ENCODE data around the gene SLC9B2.

The SLC9B2 gene

DNA sequence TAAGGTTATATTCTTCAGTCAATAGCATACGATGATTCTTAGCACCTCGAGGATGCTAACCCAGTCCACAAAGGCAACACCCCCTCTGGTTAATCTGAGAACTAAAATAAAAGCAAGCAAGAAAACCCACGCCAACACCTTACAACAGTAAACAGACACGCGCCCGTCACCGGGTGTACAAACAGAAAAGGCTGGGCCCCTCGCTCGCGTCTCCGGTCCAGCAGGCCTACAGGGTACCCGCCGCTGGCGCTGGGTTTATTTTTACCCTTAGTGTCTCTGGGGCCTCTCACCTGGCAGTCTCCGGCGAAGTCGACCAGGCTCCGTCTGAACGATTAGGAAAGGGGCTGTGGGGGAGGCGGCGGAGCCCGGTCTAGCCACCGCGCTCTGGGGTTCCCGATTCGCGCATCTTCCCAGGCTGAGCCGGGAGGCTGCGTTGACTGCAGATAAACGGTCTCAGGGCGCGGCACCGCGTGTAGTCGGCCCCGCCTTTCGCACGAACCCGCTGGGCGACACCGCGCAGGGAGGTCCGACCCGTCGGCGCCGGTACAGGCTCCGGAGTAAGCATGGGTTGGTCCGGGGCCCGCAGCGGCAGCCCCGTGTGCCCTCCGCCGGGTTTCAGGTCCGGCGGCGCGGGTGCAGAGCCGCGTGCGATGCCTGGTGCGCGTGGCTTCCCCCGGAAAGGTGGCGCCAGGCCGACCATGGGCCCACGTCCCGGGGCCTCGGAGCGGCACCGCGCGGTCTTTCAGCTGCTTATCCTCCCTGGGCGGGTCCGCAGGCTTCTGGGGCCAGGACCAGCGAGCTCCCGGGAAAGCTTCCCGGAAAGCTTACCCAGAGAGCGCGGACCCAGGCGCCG is 441 bp downstream of the SLC9B2 start:
- DNase-seq (ENCODE audit: low read depth), result peak; percentile 76

DNA sequence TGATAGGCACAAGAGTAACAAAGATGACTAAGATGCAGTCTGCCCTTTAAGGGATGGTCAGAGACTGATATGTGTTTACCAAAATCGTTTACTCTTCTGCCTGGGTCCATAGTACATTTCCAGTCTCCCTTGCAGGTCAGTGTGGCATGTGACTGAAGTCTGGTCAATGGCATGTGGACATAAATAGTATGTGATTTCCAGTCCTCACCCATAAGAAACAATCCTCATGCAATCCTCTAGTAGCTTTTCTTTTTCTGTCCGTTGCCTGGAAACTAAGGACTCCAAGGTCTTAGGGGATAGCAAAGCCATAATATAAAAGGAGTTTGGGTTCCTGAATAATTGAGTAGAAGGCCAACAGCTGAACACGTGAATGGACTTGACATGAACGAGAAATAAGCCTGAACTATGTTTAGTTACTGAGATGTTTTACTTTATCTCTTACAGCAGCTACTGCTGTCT is 1.1 kb downstream of the SLC9B2 start:
- peak; percentile 38 for DNase-seq (ENCODE audit: low read depth)

DNA sequence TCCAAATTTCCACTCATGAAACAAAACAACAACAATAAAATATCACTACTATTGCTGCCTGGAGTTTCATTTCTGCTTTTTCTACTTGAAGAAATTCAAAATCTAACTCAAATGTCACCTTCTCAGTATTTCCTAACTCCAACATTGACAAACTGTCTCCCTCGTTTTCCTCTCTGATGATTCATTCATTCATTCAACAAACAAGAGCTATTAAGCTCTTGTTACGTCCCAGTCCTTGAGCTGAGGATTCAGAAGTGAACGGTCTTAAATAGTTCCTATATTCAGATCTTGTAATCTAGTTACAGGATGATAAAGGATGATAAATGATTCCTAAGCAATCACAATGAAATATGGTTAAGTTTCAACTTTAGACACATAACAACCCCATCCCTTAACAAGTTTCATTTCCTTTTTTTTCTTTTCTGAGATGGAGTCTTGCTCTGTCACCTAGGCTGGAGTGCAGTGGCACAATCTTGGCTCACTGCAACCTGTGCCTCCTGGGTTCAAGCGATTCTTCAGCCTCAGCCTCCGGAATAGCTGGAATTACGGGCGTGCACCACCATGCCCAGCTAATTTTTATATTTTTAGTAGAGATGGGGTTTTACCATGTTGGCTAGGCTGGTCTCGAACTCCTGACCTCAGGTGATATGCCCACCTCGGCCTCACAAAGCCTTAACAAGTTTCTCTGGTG is 1.7 kb downstream of the SLC9B2 start:
- peak; percentile 5 for DNase-seq (ENCODE audit: low read depth)

DNA sequence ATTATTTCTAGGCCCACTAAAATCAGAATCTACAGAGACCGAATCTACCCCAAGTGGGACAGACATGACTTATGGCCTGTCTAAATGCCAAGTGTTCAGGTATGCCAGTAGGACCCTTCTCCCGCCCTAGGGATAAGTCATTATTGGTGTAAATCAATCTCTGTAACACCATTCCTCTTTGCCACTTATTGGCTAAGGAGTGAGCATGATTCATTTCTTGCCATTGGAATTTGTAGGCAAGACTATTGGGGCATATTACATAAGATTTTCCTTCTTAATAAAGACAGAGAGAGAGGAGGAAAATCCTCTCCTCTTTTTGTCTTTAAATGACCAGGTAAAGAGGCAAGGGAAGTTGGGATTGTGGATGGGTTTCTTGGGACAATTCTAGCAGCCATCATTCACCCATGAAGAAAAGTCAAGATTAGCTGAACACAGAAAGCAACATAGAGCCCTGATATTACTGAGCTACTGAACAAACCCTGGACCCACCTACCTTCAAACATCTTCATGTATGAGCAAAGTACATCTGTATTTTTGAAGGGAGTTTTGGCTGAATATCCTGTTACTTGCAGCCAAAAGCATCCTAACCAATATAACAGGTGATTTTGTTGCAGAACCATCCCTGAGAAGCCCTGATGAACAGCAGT is 2.6 kb downstream of the SLC9B2 start:
- peak; percentile 12 for DNase-seq (ENCODE audit: low read depth)

DNA sequence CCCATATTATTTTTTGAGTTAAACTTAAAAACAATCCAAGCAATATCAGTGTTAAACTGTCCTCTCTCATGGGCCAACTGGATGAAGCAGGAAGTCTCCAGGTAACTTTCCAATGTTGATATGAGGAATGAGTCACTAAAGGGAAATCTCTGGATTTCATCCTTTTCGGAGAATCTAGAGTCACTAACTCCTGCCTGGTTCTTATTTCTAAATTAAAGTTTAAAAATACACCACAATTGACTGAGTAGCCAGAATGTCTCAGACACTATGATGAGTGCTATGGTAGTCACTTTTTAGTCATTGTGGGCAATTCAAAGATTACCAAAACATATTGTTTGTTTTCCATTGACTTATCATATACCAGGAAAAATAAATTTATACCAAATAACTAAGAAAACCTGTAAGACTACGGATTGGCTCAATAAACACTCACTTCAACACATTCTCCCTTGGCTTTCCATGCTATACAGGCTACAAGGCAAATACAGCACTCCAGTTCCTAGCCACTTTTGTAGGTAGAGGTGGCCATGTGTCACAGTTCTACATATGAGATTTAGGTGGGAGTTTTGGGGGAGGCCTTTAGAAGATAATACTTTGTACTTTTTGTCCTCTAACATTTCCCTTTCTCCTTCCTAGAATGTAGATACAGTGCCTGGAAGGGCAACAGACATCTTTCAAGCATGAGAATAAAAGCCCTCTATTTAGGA is 8.6 kb downstream of the SLC9B2 start:
- DNase-seq (ENCODE audit: low read depth), result peak; percentile 10

DNA sequence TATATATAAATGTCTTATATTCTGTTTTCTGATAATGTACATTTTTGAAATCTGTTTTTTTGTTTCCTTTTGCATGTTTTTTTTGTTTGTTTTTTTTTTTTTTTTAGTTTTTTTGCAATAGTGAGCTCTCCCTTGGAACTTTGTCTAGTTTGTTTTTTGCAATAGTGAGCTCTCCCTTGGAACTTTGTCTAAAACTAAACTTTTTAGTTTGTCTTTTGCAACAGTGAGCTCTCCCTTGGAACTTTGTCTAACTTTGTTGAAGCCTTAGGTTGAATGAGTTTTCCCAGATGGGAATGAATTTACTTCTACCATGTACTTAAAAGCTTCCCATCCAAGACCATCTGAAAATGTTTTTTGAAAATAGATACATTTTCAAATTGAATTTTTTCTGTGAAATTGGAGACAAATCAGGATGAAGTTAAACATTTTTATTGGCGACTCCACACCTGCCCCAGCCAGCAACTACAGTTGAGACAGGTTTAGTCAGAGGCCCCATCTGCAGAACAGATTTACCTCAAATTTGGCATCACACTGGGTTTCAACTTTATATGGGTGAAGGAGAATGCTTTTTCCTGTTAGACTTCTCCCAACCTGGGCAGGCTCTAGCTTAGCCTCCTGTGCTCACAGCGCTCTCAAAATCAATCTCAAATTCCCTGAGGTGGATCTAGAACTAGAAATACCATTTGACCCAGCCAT is 16.0 kb downstream of the SLC9B2 start:
- DNase-seq (ENCODE audit: low read depth), result no peak

DNA sequence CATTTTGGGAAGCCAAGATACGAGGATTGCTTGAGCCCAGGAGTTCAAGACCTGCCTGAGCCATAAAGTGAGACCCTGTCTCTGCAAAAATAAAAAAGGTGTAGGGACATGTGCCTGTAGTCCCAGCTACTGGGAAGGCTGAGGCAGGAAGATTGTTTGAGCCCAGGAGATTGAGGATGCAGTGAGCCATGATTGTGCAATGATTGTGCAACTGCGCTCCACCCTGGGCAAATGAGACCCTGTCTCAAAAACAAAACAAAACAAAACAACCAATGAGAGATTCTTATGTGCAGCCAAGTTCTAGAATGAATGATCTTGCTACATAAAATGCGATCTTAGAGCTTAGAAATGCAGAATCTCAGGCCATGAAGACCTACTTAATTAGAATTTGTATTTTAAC is 22.5 kb downstream of the SLC9B2 start:
- DNase-seq (ENCODE audit: low read depth), result no peak

DNA sequence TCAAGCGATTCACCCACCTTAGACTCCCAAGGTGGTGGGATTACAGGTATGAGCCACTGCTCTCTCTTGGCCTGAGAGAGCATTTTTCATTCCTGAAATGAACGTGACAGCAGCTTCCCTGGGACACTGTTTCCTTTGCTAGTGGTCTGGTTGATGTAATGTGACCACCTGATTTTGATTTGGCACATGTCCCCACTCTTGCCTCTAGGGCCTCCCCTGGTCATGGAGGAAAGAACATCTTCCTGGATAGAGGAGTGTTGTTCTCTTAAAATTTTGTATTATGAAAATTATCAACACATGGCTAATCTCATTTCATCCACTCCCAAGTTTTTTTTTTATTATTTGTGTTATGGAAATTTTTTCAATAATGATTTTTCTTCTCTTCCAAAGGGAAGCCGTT is 23.8 kb downstream of the SLC9B2 start:
- DNase-seq (ENCODE audit: low read depth), result no peak

DNA sequence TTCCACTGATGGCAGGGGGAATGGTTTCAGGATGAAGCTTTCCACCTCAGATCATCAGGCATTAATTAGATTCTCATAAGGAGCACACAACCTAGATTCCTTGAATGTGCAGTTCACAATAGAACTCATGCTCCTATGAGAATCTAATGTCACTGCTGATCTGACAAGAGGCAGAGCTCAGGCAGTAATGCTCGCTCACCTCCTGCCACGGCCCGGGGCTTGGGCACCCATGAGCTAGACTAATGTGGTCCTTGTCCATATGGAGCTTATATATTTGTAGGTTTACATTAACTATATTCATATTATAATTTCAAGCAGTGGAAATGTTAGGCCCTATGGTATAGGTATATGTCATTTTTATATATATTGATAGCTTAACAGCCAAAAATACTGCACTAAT is 24.4 kb downstream of the SLC9B2 start:
- no peak for DNase-seq (ENCODE audit: low read depth)

DNA sequence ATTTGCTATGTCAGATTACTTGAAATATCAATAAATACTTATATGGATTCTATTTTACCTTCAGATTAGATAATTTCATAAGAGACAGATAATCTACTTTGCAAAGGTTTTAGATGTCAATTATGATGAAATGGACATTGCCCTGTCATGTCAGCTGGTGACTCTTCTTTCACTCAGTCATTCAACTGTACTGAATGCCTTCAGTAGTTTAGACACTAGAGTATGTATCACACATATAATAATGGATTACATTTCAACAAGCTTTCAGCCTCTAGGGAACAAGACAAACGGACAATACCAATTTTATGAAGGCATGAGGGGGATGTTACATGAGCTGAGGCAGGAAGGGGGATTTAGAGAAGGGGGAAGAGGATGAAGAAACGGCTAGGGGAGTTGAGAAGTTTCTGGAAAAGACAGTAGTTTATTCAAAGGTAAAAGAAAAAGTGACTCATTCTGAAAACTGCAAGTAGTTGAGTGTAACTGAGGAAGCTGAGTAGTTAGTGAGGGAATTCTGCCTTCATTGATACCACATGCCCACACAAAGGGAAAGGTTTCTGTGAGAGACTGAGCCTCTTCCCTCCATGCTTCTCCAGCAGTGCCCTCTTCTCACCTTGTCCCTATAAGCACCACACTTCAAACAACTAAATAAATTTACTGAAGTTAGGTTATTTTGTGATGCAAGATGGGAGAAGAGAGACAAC is 25.7 kb downstream of the SLC9B2 start:
- peak; percentile 15 for DNase-seq (ENCODE audit: low read depth)

DNA sequence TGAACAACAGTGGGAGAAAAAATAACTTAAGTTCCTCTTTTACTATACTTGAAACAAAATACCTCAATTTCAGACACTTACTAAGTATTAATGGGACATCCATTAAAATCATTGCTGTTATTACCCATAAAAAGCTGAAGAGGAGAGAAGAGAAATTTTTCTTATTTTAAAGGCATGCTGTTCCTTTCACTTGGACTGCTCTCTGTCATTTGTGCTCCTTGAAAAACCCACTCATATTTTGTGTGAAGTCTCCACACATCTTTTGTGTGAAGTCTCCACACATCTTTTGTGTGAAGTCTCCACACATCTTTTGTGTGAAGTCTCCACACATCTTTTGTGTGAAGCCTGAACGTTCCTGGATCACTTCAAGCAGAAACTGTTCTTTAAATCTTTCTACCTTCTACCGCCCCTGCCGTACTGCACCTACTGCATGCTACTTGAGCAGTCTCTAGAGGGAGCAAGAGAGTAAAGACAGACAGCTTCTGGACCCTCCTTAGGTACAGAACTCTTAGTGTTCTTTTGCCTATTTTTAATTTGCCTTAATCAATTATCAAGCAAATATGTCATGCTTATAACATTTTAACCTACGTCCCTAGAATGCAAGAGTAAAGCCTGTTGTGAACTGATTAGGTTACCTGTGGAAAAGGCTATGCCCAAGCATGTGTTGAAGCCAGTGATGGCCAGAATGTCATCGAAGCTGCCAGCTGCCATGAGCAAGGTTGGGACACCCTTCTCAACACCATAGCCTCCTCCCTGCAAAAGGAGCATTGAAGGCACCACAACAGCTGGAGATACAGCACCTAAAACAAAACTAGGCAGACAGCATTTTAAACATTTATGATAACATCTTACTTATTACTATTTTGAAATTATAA is 29.9 kb downstream of the SLC9B2 start:
- peak; percentile 53 for DNase-seq (ENCODE audit: low read depth)

DNA sequence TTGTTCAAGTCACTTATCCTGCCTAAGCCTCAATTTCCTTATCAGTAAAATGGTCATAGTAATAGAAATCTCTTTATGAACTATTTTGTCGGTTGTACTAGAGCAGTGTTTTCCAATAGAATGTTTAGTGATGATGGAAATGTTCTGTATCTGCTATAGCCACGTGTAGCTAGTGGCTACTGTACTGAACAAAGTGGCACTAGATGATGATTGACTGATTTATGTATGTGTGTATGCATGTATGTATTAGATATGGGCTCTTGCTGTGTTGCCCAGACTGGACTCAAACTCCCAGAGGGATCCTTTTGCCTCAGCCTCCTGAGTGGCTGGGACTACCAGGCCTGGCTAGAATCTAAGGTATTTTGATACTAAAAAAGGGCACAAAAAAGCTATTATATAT is 32.4 kb downstream of the SLC9B2 start:
- no peak for DNase-seq (ENCODE audit: low read depth)

DNA sequence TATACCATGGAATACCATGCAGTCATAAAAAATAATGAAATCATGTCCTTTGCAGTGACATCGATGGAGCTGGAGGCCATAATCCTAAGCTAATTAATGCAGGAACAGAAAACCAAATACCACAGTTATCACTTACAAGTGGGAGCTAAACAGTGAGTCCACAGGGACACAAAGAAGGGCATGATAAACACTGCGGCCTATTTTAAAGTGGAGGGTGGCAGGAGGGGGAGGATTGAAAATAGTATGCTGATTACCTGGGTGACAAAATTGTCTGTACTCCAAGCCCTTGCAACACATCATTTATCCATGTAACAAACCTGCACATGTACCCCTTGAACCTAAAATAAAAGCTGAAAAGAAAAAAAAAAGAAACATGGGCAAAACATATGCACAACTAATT is 40.4 kb downstream of the SLC9B2 start:
- no peak for DNase-seq (ENCODE audit: low read depth)

DNA sequence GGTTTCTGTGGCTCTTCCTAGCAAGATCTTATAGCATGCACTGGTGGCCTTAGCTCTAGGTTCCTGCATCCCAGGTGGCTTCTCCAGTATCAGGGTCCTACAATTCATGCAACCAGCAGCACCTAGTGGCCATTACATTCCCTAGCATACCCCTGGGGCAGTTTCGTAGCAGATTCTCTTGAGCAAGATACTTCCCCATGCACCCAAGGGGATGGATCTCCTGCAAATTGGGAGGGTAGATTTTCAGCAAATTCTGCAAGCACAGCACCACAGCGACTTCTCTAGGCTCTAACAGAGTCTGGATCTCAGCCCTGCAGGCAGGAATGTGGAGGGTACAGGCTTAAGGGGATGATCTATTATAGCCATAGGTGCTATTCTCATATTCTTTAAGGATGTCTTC is 44.0 kb downstream of the SLC9B2 start:
- DNase-seq (ENCODE audit: low read depth), result peak; percentile 43

DNA sequence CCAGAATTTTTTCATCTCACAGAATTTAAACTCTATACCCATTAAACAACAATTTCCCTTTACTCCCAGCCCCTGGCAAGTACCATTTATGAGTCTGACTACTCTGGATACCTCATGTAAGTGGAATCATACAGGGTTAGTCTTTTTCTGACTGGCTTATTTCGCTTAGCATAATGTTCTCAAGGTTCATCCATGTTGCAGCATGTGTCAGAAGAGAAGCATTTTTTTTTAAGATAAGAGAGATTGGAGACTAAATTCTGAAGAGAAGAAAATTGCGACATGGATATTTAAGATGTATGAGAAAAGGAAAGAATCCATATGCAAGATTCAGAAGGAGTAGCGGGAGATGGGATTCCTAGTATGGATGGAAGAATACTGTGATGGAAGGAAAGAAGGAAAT is 45.8 kb downstream of the SLC9B2 start:
- no peak for DNase-seq (ENCODE audit: low read depth)

DNA sequence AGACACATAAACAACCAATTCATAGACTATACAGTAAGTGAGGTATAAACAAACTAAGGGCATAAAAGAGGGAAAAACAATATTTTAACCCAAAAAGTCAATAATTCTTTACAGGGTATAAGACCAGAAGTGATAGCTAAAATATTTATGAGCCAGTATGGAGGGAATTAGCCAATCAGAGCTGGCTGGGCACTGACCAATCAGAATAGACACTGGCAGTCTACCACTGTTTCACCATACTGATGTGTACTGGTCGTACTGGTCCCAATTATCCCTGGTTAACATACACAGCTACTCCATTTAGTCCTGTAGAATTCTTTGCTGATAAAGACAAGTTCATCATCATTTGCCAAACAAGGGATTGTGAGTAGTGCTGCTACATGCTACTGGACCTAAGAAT is 47.3 kb downstream of the SLC9B2 start:
- no peak for DNase-seq (ENCODE audit: low read depth)

DNA sequence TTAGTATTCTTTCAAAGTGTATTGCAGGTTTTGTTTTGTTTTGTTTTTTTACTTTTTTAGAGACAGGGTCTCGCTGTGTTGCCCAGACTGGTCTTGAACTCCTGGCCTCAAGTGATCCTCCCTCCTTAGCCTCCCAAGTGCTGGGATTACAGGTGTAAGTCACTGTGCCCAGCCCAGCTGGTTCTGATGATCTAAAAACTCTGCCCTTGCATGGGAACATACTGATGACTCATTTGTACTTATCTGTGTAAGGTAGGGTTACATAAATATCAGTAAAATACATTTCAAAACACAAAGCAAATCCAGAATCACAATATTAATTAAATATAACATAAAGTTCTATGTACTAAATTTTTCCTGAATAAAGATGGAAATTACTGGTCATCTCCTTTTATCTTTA is 49.7 kb downstream of the SLC9B2 start:
- no peak for DNase-seq (ENCODE audit: low read depth)

DNA sequence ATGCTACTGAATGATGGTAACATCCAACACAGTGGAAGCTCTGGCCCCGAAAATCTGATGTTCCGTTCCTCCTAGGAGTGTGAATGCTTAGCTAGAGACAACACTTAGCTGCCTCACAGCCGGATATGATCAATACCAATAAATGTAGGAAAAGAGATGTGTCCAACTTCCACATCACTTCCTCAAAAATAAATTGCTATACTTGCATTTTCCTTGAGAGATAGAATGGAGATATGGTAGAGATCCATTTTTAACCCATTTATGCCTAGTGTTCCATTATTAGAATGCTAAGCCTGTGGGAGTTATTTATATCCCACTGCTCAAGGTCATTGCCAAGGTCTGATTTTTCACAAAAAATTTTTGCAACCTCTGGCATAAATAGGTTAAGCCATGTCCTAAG is 51.6 kb downstream of the SLC9B2 start:
- DNase-seq (ENCODE audit: low read depth), result no peak

DNA sequence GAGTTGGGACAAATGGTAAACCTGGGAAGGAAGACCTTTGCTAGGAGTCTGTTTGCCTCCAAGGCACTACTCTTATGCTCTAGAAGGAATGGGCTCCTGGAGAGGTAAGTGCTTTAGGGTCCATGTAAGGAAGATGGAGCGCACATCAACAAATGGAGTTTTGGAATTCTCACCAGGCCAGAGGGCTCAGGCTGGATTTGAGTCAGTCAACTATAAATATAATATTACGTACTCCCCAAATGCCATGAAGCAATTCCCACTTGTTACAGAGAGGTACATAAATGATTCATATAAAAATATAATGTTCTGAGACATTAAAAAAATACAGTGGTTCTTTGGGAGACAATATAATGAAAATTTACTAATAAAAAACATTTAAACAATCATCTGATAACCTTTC is 55.4 kb downstream of the SLC9B2 start:
- no peak for DNase-seq (ENCODE audit: low read depth)

Measured in EH (cell line).